HG02763 (cell line): ENCODE data around the gene NTRK3.

ENCODE experiments used
- ATAC-seq: cut with Tn5 transposase; IDR thresholded peaks from one replicate; pipeline ENCODE4 v1.9.1; 2021; ENCODE audit warnings: mild to moderate bottlenecking, moderate library complexity; ENCODE audit not compliant: unreplicated experiment

NTRK3 gene

DNA sequence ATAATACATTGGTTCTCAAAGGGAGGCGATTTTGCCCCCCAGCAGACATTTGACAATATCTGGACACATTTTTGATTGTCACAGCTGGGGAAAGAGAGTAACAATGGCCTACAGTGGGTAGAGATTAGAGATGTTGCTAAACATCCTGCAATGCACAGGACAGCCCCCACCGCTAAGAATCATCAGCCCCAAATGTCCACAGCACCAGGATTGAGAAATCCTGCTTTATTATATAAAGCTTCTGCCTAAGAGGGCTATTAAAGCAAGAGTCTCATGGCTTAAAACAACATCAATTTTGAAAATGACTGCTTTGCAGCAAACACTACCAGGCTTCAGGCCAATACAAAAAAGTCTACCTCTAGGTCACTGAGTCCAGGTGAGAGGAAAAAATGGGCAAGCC, 68.2 kb downstream of the NTRK3 start:
- ATAC-seq, result no peak

DNA sequence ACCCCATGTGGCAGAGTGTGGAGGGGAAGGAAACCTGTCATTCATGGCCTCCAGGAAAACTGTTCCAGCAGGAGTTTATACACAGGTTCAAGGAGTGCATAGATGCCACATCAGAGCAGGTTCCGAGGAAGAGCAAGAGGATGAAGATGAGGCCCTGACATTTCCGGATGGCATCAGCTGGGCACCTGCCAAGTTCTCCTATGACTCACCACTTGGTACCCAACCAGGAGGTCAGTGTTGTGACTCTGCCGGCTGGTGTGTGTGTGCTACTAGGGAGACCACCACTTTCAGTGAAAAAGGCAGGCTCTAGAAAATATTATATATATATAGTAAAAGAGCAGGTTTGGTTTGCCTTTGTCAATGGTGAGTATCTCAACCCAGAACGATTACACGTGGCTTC, 69.3 kb downstream of the NTRK3 start:
- no peak for ATAC-seq

DNA sequence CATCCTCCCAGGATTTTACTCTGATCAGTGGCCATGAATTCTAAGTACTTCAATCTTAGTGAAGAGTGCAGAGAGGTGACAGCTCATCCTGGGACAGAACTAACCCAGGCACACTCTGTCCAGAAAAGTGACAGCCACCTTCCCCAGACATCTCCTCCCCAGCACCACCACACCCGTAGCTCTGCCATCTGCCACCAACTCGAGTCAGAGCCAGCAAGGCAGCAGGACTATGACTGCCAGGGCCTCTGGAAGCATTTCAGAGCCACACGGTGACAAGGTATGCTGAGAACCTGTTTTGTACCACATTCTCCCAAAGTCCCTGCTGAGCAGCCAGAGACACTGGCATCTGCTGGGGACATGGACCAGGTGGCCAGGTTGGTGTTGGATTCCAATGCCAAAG, 71.0 kb downstream of the NTRK3 start:
- no peak for ATAC-seq

DNA sequence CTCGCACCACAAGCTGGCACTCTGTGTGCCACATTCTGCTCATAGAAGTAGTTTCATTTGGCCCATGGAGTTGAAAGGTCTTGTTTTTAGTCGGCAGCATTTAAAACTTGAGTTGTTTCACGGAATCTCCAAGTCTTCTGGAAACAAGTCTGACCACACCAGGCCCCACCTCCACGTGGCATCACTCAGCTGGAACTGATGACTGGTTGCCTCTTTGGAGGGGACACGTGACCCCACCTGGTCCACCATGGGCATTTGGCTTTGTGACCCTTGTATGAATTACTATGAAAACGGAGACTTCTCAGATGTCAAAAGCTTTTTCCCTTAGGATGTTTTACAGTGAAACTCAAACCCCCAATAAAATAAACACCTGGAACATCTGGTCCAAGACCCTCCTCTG, 74.9 kb downstream of the NTRK3 start:
- no peak for ATAC-seq

DNA sequence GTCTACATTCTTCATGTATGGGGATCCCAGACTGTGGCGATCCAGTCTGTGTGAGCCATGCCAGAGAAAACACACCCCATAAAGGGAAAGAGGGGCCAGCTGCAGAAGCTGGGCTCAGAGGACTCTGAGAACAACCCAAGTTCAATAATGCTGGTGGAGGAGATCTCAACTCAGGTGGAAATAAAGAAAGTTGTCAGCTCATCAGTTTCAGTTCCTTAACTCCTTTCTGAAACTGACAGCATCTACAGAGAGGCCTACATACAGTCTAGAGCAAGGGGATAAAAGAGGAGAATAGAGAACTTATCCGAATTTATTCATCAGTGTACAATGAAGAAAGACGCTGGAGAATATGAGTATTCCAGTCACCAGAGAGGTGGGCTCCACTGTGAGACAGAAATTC, 77.0 kb downstream of the NTRK3 start:
- ATAC-seq, result peak; percentile 65

DNA sequence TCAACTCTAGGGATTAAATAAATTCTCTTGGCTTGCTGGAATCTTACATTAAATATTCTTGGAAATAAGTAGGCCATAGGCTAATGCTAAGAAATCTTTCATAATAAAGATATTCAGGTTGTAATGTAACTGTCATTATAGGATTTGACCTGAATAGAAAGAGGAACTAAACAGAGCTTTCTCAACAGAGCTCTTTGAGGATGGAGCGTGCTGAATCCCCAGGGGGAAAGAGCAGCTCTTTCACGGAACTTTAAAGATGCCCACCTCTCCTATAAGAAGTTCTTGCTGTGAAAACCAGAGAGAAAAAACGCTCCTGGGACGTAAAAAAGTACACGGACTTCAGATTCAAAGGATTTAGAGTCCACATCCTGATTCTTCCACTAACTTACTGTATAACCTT, 77.9 kb downstream of the NTRK3 start:
- no peak for ATAC-seq

DNA sequence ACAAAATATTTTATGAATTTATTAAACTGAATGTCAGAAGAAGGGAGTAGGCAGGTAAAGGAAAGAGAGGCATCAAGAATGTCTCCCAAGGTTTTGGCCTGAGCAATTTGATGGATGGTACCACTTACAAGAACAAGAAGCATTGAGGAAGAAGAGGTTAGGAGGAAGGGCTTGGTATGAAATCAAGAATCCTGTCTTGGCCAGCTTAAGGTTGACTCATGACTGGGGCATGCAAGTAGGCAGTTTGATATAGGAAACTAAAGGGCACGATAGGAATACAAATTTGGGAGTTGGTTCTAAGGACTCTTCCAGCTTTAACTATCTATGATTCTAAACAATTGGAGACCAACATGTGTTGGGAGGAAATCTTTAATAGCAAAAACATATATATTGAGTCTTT, 79.1 kb downstream of the NTRK3 start:
- no peak for ATAC-seq

DNA sequence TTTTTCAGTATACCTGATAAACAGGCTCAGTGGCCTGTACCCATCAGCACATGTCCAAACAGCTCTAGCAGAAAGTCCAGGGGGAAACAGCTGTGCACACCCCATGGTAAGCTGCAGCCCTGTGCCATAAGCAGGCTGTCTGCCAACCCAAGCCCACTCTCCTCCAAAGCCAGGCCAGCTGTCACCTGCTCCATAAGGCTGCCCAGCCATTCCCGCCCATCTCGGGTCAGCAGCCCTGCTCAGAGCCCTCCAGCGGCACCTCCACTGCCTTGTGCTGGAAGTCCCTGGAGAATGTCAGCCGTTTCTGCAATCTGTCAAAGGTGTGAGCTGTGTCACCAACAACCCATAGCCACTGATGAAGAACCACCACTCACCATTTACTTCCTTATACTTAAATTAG, 82.0 kb downstream of the NTRK3 start:
- ATAC-seq, result no peak

DNA sequence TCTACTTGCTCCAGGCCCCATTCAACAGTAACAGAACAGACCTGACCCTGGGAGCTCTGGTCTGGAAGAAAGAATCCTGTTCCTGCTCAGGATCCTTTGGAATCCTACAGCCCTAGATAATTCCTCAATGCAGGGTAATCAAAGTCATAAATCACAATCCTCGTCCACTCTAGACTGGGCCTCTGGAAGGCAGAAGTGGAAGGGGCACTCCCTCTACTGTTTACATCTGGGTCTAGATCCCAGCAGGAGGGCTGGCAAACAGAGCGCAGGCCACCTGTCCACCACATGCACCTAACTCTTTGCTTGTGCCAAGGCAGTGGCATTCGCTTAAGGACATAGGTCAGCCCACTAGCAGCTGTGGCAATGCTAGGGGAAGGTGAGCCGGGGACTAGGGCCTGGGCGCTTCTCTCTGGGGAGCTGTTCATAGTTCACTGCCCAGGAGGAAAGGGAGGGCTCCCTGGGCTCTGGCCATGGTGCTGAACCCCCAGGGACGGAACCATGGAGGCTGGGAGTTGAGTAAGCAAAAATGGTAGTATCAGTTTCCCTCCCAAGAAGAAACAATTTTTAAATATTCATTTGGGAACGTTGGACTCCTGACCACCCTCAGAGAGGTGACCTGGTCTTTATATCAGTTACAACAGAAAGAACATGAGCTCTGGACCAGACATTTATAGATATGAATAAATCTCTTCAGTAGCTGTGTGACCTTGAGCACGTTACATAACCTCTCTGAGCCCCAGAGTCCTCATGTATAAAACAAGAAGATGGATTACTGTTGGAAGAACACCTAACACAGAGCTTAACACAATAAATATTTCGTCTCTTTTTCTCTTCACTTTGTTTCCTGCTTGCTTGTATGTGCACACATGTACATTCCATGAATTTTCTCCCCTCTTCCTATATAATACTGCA, 90.2 kb downstream of the NTRK3 start:
- no peak for ATAC-seq

DNA sequence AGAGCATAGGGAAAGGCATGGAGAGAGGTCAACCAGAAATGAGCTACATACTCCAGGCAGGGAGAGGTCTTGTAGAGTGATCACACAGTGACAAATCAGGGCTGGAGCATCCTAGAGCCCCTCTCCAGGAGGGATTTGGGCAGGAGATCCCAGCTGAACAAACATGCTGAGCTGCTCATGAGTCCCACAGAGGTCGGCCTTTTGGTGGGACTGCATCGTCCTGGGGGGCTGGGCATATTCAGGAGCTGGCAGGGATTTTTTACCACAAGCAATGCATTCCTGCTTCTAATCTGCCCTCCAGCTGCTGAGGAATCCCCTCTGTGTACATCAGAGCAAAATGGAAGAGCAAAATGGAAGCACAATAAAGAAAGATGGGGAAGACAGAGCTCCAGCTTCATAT, 94.9 kb downstream of the NTRK3 start:
- ATAC-seq, result no peak

DNA sequence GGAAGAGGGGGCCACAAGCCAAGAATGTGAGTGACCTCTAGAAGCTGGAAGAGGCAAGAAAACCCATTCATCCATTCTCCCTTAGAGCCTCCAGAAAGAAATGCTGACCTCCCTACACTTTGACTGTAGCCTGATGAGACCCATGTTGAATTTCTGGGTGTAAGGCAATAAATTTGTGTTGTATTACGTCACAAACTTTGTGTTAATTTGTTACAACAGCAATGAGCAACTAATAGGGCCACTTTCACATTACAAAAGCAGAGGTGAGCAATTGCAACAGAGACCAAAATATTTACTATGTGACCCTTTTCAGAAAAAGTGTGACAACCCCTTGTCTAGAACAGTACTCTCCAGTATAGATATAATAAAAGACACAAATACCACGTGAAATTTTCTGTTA, 101.2 kb downstream of the NTRK3 start:
- ATAC-seq, result no peak

DNA sequence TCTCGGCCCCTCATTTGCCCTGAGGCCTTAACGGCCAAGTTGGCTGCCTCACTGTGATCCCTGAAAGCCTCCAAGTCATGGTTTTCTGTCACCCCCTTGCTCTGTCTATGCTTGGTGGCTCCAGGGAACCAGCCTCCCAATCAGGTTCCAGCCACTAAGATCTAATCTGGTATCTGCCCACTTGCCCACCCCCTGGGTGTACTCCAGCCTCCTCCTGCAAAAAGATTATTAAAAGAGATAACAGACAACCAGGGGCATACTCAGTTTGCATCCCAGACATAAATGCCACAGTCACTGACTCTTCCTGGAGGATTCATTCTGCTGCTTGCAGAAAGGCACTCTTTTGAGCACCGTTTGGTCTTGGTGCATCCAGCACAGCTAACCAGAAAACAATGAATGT, 103.9 kb downstream of the NTRK3 start:
- ATAC-seq, result no peak

DNA sequence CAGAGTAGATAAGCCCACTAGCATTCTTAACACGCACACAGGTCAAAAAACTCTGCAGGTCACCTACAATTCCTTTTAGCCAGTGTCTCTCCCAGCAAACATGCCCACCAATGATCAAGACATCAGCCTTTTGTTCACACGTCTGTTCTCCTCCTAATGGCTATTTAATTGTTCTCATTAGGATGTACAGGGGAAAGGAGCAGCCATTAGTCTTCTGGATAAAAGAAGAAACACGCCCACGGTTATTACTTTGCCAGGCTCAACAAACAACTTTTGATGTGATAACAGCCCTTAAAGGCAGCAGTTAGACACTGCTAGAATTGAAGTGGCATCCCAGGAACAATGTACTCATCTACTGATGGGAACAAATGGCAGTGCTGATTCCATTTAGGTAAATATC, 108.8 kb downstream of the NTRK3 start:
- no peak for ATAC-seq

DNA sequence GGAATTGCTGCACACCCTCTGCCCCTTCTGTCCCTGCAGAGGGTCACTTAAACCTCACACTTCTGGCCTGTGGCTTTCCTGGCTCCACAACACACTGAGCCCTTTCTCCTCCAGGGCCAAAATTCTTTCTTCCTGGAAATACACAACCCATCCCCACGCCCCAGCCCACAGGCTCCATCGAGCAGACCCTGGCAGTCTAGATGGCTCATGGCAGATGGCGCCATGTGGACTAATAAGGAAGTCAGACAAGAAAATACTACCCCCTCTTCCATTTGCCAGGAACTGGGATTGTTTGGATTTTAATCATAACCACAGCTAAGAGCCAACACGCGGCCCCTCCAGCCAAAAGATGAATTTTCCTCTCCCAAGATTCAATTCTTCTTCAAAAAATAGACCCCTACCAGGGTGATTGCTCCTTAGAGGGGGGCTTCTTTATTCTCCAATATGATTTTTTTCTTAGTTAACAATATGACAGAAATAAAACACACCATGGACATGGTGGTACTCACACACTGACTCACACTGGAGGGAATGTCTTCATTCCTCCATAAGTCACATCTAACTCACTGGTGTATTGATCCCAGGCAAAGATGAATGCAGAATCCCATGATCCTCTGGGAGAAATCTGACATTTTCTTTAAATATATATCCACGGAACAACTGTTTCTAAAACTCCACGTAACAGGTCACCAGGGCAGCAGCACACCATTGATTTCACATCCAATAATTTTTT, 111.5 kb downstream of the NTRK3 start:
- no peak for ATAC-seq

DNA sequence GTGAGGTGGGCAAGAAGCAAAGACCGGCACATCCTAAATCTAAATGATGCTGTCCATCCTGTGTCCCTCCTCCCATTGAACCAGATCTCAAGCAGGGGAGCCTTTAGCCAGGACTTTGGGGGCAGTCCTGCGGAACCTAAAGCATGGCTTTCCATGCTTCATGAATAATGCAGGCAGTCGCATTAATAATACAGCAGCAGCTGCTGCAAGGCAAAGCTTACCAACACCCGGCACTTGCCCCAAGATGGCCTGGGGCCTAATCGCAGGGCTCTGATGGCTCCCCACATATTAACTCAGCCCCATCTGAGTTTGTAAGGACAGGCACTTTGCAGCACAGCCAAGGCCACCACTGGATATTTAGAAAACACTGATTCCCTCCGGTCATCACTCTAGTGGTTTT, 114.4 kb downstream of the NTRK3 start:
- no peak for ATAC-seq

DNA sequence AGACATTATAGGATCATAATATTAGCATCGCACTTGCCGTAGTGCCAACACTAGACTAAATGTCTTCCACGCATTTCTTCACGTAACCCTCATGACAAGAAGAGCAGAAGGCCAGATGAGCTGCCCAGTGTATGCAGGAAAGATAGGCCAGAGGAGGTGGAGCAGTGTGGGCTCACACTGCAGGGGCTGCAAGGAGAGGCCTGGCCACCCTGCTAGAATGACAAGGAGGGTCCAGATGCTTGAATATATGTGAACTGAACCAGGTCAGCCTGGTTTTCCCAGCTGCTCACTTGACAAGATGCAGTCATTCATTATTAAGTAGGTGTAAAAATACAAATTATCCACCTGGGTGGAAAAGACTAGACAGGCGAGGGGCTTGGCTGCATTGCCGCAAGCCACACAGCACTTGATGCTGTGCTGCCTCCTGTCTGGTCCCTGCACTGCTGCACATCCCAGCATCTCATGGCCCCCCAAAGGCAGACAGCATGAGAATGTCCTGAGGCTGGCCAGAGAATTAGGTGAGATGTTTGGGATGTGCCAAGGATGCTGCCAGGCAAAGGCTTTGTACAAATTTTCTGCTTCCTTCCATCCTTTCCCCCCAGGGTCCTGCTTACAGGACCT, 115.2 kb downstream of the NTRK3 start:
- no peak for ATAC-seq

DNA sequence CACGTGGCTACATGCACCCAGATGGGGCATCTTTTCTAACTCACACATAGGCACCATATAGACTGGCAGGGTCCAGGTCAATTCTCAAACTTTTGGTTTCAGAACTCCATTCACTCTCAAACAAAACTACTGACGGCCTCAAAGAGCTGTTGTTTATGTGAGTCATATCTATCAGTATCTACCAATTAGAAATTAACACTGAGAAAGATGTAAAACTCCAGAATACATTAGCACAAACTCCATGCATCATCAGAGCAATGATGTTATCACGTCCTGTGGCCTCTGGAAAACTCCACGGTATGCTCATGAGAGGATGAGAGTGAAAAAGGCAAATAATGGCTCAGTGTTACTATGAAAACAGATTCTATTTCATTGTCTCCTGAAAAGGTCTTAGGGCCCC, 116.1 kb downstream of the NTRK3 start:
- ATAC-seq, result no peak

DNA sequence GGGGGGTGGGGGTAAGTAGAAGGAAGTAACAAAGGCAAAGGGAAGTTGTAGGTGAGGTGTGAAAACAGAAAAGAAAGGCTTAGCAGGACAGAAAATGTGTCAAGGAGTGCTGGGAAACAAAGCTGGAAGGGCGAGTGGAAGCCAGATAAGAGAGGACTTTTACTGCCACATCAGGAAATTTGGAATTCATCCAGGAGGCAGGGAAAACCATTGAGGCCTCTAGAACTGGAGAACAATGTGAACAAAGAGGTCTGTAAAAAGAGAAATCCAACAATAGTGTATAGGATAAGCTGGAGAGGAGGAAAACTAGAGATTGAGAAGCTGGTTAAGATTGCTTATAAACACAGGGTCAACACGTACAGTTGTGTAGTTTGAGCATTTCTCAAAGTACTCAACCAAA, 116.6 kb downstream of the NTRK3 start:
- no peak for ATAC-seq

DNA sequence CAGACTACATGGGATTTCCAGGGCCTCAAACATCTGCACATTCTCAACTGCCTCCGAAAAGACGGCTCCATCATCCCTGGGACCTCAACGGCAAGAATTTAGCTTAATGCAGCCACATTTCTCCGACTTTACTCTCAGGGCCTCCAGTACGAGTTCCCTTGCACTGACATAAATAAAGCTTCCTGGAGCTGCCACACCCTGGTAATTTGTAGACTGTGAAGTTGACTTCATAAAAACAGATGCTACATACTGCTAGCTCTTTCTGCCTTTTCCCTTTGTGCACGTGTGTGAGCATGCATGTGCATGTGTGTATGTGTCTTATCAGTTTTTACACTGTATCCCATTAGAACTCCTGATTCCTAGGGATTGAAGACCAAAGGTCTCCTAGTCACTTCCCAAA, 122.7 kb downstream of the NTRK3 start:
- no peak for ATAC-seq

DNA sequence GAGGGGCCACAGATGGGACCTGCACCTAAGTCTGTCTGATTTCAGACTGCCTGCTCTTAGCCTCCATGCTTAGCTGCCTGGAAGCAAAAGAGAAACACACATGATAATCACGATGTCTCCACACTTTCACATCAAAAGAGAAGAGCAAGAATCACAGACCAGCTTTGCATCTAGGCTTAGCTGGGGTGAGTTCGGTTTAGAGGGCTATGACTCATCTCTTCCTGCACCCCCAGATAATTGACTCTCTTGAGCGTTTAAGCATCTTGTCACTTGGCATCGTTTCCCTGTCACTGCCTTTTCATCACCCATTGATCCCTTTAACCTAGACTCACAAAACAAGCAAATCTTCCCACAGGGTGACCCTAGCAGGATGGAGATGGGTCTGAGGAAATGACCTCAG, 124.0 kb downstream of the NTRK3 start:
- ATAC-seq, result no peak

DNA sequence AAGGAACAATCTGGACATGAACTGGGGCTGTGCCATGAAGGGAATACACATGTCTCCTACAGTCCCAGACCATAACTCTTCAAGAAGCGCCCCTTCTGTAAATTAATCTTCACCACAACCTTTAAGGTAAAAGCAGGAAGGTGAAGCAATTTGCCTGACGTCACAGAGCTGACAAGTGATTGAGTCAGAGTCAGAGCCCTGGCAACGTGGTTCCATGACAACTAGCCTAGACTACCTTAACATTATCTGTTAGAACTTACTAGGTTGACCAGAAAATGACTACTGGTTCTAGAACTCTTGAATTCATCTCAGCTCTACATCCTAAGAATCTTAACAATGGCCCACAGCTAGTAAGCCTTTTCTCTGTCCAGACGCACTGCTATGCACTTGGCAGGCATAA, 124.6 kb downstream of the NTRK3 start:
- no peak for ATAC-seq

DNA sequence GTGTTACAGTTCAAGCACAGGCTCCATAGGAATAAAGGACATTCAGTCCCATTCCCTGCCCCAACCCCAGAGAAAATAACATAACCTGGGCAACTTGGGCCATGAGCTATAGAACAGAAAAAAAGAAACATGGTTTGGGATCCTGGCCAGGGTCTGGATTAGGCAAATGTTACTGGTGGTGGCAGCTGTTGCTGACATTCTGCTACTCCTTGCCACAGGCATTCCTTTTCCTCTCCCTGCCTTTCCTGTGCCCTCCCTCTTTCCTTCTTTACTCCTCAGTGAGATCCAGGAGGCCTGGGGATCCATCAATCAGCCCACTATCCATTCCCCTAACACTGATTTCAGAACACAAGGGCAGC, 129.1 kb downstream of the NTRK3 start:
- no peak for ATAC-seq
